ENCODE data around the gene HSPBP1. TPM values are rescaled to one million over a fixed set of nuclear protein-coding genes. Genes with fewer than 3 reads are reported as not detected.

Gene HSPBP1
- total RNA-seq, 1 experiment from 2014 or later, result 63.0 TPM

GRCh38 chr19:55276720-55277430 lies 3.0 kb downstream of the HSPBP1 start:
- ChIA-PET RAD21 (ENCODE audit: low non-redundant PET in 1 of 2, low total read pairs in 2 of 2, uncharacterized antibody in 2 of 2, unreplicated experiment in 2 of 2) (no interaction called here), POLR2A (no interaction called here), CTCF (no interaction called here)
- BruUV-seq (replicated peaks), result no TSS peak
- peaks cover 9 to 21% of the 10 kb centered on the region in 2 experiments; a peak in 3 of 4 replicates for H3K36me3 ChIP-seq (ENCODE audit: control insufficient read depth in 1 of 2, insufficient read depth in 2 of 2, low read length in 2 of 2)
- no peaks in the 10 kb centered on the region for H3K27me3 ChIP-seq (ENCODE audit: insufficient read depth, low read length)
- intact Hi-C loops (cut with micrococcal nuclease), result no loop called here
- H3K27ac ChIP-seq (ENCODE audit: low read depth, low read length), result no peak overlapping the region; the same call in 1 of the 2 replicates
- H4K20me1 ChIP-seq (ENCODE audit: insufficient read depth), result no peaks in the 10 kb centered on the region
- DNase-seq (ENCODE audit: low read depth, low spot score) (no peak), ATAC-seq (no peak)
- no peak overlapping the region for H2AFZ ChIP-seq (ENCODE audit: low read depth, low read length, poor library complexity, severe bottlenecking)
- H3K4me3 ChIP-seq (replicated peaks in 1 of 2; ENCODE audit: low read depth in 1 of 2, low read length in 2 of 2), result no peak overlapping the region
- H3K4me2 ChIP-seq (ENCODE audit: low read length), result no peak overlapping the region
- peaks cover 13% of the 10 kb centered on the region for H3K79me2 ChIP-seq (ENCODE audit: insufficient read depth, low read length)
- no peaks in the 10 kb centered on the region for H3K9me3 ChIP-seq (ENCODE audit: control insufficient read depth in 1 of 2, insufficient read depth in 1 of 2, low read depth in 1 of 2, low read length in 2 of 2)
- H3K4me1 ChIP-seq (ENCODE audit: control insufficient read depth in 1 of 2, insufficient read depth in 2 of 2, low read length in 2 of 2), result peaks cover 11 to 18% of the 10 kb centered on the region in 2 experiments
- no peaks in the 10 kb centered on the region for H3K9me2 ChIP-seq (ENCODE audit: insufficient read depth)
- no peak overlapping the region for H3K9ac ChIP-seq (ENCODE audit: low read length)
- TF ChIP-seq TCF7L2 (IDR thresholded peaks at IDR 0.05; ENCODE audit: borderline replicate concordance, extremely low read depth, insufficient read depth, insufficient read length) (no peak), SP1 (IDR thresholded peaks at IDR 0.05; ENCODE audit: low read depth) (no peak), CTCF (IDR thresholded peaks at IDR 0.05 in 2 of 3, conservative IDR thresholded peaks at IDR 0.05 in 1 of 3; ENCODE audit: borderline replicate concordance in 1 of 3, insufficient read depth in 1 of 3, low read depth in 2 of 3, low read length in 2 of 3) (no peak), RAD21 (IDR thresholded peaks at IDR 0.05; ENCODE audit: low read depth) (no peak), EZH2 (IDR thresholded peaks at IDR 0.05) (no peak), MAX (IDR thresholded peaks at IDR 0.05) (no peak)
